ENCODE data around the gene ATRNL1. TPM values are rescaled to one million over a fixed set of nuclear protein-coding genes. Genes with fewer than 3 reads are reported as not detected.

The ATRNL1 gene
- polyA plus RNA-seq, 3 donors, result not detected

DNA sequence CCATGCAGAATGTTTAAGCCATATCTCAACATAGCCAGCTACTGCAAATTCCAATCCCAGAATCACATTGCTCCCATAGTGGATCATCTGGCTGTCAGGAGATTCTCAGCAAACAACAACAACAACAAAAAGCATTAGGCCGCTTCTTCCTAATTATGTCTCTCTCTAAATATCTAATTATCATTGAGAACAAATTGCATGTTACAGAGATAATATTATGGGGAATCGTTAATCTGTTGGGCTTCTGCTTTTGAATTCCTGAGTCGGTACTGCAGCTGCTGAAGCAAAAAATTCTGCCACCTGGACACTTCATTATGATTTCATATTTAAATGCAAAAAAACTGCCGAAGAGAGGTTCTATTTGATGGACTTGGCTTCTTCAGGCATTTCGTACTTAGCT is 791.2 kb downstream of the ATRNL1 start:
- Histone ChIP-seq H3K4me3 (replicated peaks in 1 of 3; ENCODE audit: low read depth in 2 of 3, low read length in 3 of 3) (no peak overlapping the region), H3K9me3 (replicated peaks in 1 of 2; ENCODE audit: control insufficient read depth in 1 of 2, insufficient read depth in 1 of 2, low read length in 2 of 2) (no peaks in the 10 kb centered on the region), H3K27ac (ENCODE audit: low read depth in 1 of 2, low read length in 2 of 2) (no peak overlapping the region), H3K4me2 (replicated peaks; ENCODE audit: extremely low read depth, low read length, poor library complexity, severe bottlenecking) (no peak overlapping the region), H4K20me1 (ENCODE audit: insufficient read depth, low read length) (no peaks in the 10 kb centered on the region), H3K4me1 (ENCODE audit: control insufficient read depth in 1 of 2, insufficient read depth in 2 of 2, low read length in 2 of 2) (no peaks in the 10 kb centered on the region), H2AFZ (ENCODE audit: insufficient read depth, low read depth, low read length, poor library complexity, severe bottlenecking) (no peak overlapping the region), H3K9ac (ENCODE audit: insufficient read depth, low read length, poor library complexity, severe bottlenecking) (no peak overlapping the region), H3K79me2 (ENCODE audit: insufficient read depth, low read length) (no peaks in the 10 kb centered on the region), H3K27me3 (ENCODE audit: control insufficient read depth in 2 of 2, insufficient read depth in 2 of 2, low read length in 2 of 2) (no peaks in the 10 kb centered on the region), H3K36me3 (replicated peaks in 1 of 2; ENCODE audit: control insufficient read depth in 1 of 2, insufficient read depth in 2 of 2, low read length in 2 of 2) (no peaks in the 10 kb centered on the region)
- H3K9me3 Mint-ChIP-seq, result peaks cover 0 to 2% (median 0%) of the 10 kb centered on the region in 7 donors
- H3K4me1 Mint-ChIP-seq, result no peaks in the 10 kb centered on the region
- DNase-seq, result no peak
- no CpG with 5 or more reads among the region's 5 CpGs for WGBS (ENCODE audit: insufficient coverage)
- no peak overlapping the region for H3K27ac Mint-ChIP-seq
- H3K4me3 Mint-ChIP-seq, result no peak overlapping the region
- intact Hi-C loops (cut with micrococcal nuclease), result no loop called here
- H3K27me3 Mint-ChIP-seq (ENCODE audit: low read depth in 3 of 3), result peaks cover 0 to 2% (median 1%) of the 10 kb centered on the region in 3 donors
- H3K36me3 Mint-ChIP-seq, result no peaks in the 10 kb centered on the region
- TF ChIP-seq, protein P1, sequence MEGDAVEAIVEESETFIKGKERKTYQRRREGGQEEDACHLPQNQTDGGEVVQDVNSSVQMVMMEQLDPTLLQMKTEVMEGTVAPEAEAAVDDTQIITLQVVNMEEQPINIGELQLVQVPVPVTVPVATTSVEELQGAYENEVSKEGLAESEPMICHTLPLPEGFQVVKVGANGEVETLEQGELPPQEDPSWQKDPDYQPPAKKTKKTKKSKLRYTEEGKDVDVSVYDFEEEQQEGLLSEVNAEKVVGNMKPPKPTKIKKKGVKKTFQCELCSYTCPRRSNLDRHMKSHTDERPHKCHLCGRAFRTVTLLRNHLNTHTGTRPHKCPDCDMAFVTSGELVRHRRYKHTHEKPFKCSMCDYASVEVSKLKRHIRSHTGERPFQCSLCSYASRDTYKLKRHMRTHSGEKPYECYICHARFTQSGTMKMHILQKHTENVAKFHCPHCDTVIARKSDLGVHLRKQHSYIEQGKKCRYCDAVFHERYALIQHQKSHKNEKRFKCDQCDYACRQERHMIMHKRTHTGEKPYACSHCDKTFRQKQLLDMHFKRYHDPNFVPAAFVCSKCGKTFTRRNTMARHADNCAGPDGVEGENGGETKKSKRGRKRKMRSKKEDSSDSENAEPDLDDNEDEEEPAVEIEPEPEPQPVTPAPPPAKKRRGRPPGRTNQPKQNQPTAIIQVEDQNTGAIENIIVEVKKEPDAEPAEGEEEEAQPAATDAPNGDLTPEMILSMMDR (IDR thresholded peaks at IDR 0.05), result no peak

DNA sequence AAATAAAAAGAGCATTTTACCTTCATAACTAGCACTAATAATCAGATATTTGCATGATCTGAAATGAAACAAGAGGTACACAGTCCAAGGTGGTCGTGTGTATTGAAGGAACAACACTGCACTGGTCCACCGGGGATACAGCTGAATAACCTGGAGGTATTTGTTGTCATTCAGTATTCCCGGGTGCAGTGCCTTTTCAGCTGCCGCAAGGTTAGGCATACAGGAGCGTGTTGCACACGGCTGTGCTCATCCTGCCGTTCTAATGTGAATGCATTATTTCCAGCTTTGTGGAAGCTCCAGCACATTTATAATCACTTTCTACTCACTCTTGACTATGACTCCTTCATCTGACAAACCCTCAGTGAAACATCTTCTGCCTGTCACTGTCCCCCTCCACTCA is 802.0 kb downstream of the ATRNL1 start:
- Histone ChIP-seq H4K20me1 (ENCODE audit: insufficient read depth, low read length) (no peaks in the 10 kb centered on the region), H3K36me3 (replicated peaks in 1 of 2; ENCODE audit: control insufficient read depth in 1 of 2, insufficient read depth in 2 of 2, low read length in 2 of 2) (no peaks in the 10 kb centered on the region), H3K27ac (ENCODE audit: low read depth in 1 of 2, low read length in 2 of 2) (no peak overlapping the region), H3K4me1 (ENCODE audit: control insufficient read depth in 1 of 2, insufficient read depth in 2 of 2, low read length in 2 of 2) (no peaks in the 10 kb centered on the region), H2AFZ (ENCODE audit: insufficient read depth, low read depth, low read length, poor library complexity, severe bottlenecking) (no peak overlapping the region), H3K27me3 (ENCODE audit: control insufficient read depth in 2 of 2, insufficient read depth in 2 of 2, low read length in 2 of 2) (no peaks in the 10 kb centered on the region), H3K79me2 (ENCODE audit: insufficient read depth, low read length) (no peaks in the 10 kb centered on the region), H3K9me3 (replicated peaks in 1 of 2; ENCODE audit: control insufficient read depth in 1 of 2, insufficient read depth in 1 of 2, low read length in 2 of 2) (no peaks in the 10 kb centered on the region), H3K9ac (ENCODE audit: insufficient read depth, low read length, poor library complexity, severe bottlenecking) (no peak overlapping the region), H3K4me2 (replicated peaks; ENCODE audit: extremely low read depth, low read length, poor library complexity, severe bottlenecking) (no peak overlapping the region), H3K4me3 (replicated peaks in 1 of 3; ENCODE audit: low read depth in 2 of 3, low read length in 3 of 3) (no peak overlapping the region)
- H3K9me3 Mint-ChIP-seq, result peaks cover 0 to 2% (median 0%) of the 10 kb centered on the region in 7 donors
- TF ChIP-seq, protein P1 (IDR thresholded peaks at IDR 0.05), result no peak
- H3K4me3 Mint-ChIP-seq, result no peak overlapping the region
- no peaks in the 10 kb centered on the region for H3K36me3 Mint-ChIP-seq
- no peak for DNase-seq
- WGBS (ENCODE audit: insufficient coverage), result 89% methylated on average over 7 of the region's 7 CpGs
- H3K27ac Mint-ChIP-seq, result no peak overlapping the region
- no peaks in the 10 kb centered on the region for H3K4me1 Mint-ChIP-seq
- intact Hi-C loops (cut with micrococcal nuclease), result no loop called here
- H3K27me3 Mint-ChIP-seq (ENCODE audit: low read depth in 3 of 3), result no peaks in the 10 kb centered on the region

Data from CD14-positive monocyte (primary cell).